Measurements from ENCODE around the gene EBF3.
"Not testable (repeated sequence)": the region's sequence is repeated elsewhere in the genome, so short reads cannot be mapped to it uniquely, and the experiment has no call there.

Gene EBF3

GRCh38 chr10:129929343-129930292 lies 34.5 kb downstream of the EBF3 start:
- no peak for DNase-seq (ENCODE audit: low read depth in 3 of 3, low spot score in 1 of 3)

DNA sequence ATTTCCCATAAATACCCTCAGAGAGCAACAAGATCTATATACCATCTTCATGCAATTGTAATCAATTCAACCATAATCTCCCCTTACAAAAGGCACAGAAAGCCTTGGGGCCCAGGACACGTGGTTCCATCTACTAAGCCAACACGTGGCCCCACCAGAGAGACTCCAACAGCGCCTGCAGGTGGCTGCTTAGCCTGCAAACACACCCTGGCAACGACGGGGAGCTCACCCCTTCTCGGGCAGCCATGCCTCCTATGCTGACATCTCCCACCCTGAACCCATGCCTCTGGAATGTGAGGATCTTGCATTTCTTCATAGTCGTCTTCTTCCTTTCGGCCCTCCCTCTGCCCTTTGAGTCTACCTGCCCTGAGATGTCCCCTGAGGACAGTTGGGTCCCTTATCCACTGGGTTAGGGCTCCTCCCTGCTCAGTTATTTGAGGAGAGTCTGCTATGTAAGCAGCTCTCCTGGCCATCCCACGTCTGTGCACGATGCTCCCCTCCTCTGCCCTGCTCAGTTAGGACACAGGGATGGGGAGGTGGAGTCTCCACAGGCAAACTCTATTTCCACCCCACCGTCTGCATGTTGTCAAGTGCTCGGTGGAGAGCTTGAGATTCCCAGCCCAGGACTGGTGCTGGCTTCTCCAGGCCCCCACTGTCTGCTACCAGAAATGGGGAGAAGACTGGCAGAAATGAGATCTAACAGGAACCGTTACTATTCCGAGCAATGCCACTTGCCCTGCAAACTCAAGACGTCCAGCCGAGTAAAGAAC lies 36.5 kb downstream of the EBF3 start:
- no peak for DNase-seq (ENCODE audit: low read depth in 3 of 3, low spot score in 1 of 3)

GRCh38 chr10:129926066-129927055 lies 37.7 kb downstream of the EBF3 start:
- DNase-seq (ENCODE audit: low read depth in 3 of 3, low spot score in 1 of 3), result no peak

GRCh38 chr10:129924375-129925085 lies 39.5 kb downstream of the EBF3 start:
- no peak for DNase-seq (ENCODE audit: low read depth in 3 of 3, low spot score in 1 of 3)

GRCh38 chr10:129922598-129923123 lies 41.4 kb downstream of the EBF3 start:
- DNase-seq (ENCODE audit: low read depth in 3 of 3, low spot score in 1 of 3), result no peak

- DNase-seq (ENCODE audit: low read depth in 3 of 3, low spot score in 1 of 3), result no peak
Observed at GRCh38 chr10:129921801-129922597, 42.1 kb downstream of the EBF3 start.

GRCh38 chr10:129921065-129921670 lies 42.9 kb downstream of the EBF3 start:
- DNase-seq (ENCODE audit: low read depth in 3 of 3, low spot score in 1 of 3), result no peak

DNA sequence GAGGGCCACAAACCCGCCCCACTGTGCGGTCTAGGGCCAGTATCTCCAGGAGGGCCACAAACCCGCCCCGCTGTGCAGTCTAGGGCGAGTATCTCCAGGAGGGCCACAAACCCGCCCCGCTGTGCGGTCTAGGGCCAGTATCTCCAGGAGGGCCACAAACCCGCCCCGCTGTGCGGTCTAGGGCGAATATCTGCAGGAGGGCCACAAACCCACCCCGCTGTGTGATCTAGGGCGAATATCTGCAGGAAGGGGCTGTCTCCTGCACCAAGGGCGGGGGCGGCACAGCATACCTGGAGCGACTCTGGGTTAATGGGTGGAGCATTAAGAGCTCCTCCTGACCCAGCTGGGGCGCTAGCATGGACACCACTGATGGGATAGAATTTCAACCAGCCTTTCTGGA lies 43.9 kb downstream of the EBF3 start:
- DNase-seq (ENCODE audit: low read depth in 3 of 3, low spot score in 1 of 3), result not testable (repeated sequence)

DNA sequence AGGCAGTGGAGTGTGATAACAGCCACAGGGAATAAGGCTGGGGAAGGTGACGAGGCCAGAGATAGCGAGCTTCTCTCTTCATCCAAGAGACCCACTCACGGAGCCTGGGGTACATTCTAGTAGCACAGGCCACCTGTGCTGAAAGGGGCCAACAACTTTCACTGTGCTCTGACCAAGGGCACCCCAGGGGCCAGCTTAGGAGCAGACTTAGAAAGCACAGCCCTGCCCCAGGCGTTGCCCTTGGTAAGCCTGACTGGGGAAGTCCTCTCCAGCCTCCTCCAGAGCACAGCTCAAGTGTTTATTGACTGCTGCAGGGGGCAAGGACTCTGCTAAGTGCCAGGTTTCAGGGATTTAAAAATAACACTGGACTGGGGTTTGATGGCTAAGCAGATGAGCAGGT lies 44.7 kb downstream of the EBF3 start:
- DNase-seq (ENCODE audit: low read depth in 3 of 3, low spot score in 1 of 3), result no peak

DNA sequence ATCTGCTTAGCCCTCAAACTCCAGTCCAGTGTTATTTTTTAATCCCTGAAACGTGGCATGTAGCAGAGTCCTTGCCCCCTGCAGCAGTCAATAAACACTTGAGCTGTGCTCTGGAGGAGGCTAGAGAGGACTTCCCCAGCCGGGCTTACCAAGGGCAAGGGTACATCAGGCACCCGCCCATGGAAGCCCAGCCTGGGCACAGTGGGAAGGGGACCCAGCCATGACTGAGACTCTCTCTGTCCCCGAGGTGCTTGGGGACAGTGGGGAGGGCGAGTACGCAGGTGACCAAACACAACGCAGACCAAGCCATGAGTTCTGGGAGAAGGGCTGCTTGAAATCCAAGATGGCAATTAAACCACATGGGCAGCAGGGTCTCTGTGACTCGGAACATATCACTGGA lies 45.2 kb downstream of the EBF3 start:
- no peak for DNase-seq (ENCODE audit: low read depth in 3 of 3, low spot score in 1 of 3)

DNA sequence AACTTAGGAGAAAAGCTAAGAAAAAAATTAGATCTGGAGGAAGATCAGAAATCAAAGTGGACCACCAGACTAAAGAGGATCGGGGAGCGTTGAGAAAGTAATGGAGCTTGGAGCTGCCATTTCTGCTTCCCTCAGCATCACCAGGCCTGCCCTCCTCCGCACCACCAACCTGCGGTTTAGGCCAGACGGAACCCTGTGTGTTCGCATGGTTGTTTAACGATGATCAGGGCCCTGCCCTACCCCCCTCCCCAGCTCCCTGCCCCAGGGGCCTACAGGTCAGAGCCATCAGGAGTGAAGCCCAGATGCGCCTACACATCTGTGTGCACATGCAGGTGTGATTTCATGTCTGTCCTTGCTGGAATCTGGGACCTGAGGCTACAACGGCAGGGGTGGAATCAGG lies 45.7 kb downstream of the EBF3 start:
- no peak for DNase-seq (ENCODE audit: low read depth in 3 of 3, low spot score in 1 of 3)

DNA sequence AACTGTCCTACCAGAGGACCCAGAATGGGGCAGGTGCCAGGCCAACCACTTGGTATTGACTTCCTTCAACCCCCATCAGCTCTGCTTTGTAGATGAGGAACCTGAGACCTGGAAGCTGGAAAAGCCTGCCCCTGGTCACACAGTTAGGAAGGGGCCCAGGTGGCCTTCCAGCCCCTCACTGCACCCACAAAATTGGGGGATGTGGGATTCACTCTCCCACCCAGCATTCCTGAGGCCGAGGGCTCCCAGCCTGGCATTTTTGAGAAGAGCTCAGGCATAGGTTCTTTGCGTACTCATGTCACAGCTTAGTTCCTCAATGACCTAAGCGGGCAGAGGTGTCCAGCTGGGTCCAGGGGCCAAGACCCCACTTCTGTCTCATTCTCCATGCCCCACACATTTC lies 46.1 kb downstream of the EBF3 start:
- no peak for DNase-seq (ENCODE audit: low read depth in 3 of 3, low spot score in 1 of 3)

DNA sequence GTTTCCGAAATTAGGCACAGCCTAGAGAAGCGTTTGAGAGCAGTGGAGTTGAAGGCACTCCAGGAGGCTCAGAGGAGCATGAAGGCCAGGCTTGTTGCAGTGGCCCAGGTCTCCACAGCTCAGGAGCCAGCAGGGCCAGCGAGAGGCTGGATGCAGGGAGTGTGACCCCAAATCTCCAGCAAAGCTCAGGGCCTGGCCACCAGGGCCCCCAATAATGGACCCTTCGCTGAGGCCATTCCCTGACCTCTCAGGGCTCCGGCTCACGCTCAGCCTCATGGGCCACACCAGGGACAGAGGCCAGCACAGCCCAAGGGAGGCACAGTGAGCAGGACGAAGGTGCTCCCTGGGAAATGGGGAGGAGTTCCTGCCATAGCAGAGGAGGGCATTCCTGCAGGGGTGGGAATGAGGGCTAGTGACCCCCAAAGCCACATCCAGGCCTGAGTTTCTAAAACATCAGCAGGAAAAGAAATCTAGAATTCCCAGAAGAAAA lies 47.5 kb downstream of the EBF3 start:
- no peak for DNase-seq (ENCODE audit: low read depth in 3 of 3, low spot score in 1 of 3)

DNA sequence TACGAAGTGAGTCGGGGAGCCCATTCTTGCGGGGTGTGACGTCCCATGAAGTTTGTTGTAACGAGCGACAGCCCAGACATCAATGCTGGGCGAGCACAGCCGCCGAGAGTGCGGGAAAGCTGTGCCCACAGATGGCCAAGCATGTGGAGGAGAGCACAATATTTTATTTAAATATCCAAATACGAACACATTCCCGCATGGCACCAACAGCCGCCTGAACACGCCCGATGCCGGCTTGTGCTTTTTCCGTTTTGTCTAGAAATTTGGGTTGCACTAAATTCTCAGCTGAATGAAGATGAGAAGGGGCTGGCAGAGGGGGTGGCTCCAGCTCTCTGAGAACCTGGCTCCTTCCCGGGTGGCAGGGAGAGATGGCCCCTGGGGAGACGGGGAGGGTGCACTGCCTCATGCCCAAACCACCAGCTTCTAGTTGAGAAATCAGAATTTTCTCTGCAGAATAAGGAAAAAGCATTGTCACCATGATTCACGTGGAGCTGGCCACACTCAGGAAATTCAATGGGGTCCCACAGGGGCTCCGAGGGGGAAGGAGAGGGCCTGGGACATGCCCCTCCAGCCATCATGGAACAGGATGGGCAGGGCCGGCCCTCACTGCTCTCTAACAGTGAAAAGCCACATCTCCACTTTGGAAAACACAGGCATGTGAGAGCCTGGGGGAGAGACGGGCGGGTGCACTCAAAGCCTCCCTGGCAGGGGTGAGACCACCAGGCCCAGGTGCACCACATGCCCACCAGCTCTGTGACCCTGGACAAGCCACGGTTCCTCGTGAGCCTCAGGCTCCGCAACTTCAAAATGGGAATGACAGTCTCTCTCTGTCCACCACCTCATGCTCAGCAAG lies 48.3 kb downstream of the EBF3 start:
- no peak for DNase-seq (ENCODE audit: low read depth in 3 of 3, low spot score in 1 of 3)

DNA sequence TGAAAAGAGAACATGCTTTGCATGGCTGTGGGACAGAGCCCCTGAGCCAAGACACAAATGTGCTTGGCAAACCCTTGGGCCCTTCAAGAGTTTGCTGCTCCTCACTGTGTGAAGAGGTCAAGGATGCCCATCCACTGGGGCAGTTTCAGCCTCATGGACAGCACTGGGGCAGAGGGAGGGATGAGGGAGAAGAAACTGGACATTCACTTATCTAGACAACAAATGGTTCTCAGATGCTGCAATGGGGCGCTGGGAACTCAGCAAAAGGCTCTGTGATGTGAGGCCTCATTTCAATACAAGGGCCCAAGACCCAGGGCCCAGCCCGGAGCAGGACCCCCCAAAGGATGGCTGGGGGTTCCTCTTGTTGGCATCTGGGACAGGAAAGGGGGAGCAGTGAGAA lies 49.1 kb downstream of the EBF3 start:
- DNase-seq (ENCODE audit: low read depth in 3 of 3, low spot score in 1 of 3), result no peak

DNA sequence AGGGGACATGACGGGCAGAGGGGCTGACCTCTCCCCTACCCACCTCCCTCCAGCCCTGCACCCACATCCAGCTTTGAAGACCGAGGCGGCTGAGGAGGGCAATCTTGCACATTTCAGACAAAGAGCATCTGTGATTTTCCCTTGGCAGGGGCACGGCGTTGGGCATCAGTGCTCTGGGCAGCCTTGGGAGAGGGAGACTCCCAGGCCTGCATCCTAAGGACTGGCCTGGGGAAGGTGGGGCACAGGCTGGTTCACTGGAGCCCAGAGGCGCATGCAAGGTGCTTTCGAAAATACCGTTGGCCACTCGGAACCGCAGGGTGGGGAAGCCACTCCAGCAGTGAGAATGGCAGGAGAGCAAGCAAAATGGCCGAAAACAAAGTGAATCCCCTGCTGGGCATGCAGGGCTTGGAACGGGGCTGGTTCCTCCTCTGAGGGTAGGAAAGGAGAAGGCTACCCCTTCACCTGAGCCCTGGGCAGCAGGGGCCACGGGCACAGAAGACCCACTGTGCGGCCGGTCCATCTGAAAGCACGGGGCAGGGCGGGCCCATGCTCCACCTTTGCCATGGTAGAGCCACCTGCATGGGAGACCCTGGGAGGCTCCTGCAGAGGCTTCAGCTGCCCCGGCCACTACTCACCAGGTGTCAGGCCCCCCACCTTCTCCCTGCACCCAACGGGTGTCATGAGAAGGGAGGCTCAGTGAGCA lies 49.8 kb downstream of the EBF3 start:
- DNase-seq (ENCODE audit: low read depth in 3 of 3, low spot score in 1 of 3), result no peak

DNA sequence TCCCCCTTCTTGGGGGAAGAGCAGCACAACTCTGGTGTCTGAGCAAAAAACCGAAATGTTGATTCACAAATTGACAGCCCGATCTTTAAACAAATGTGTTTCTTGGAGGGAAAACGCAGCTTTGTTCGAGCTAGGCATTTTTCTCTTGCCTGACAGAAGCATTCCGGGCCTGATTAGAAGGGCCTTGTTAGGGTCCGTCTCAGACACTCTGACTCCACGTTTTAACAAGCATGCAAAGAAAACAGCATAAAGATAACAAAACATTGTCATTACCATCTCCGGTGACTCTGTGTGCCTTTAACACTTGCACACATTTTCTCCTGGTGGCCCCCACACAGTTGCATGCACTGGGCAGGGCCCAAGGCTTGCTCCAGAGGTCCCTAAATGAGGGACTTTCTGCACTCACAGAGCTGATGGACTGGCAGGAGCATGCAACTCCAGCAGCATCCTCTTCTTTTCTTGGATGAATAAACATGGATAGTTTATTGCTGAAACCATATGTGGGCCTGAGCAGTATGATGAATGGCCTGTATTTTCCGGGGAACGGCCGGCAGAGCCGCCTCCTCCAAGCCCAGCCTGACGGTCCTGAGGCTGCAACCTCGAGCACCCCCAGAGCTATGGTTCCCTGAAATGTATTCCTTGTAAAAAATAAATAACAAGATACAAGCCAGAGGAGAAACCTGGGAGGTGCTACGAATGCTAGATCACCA lies 50.9 kb downstream of the EBF3 start:
- no peak for DNase-seq (ENCODE audit: low read depth in 3 of 3, low spot score in 1 of 3)
